ENCODE results near the gene PRSS38.

DNA sequence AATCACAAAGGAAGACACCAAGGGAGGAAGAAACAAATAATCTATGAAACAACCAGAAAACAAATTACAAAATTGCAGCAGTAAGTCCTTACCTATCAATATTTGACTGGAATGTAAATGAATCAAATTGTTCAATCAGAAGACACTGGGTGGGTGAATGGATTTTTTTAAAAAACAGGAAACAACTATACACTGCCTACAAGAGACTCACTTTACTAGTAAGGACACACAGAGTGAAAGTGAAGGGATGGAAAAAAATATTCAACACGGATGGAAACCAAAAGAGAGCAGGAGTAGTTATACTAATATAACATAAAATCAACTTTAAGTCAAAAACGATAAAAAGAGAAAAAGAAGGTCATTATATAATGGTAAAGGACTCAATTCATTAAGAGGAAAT lies 6.4 kb upstream of the PRSS38 start:
- TF ChIP-seq, protein P1, sequence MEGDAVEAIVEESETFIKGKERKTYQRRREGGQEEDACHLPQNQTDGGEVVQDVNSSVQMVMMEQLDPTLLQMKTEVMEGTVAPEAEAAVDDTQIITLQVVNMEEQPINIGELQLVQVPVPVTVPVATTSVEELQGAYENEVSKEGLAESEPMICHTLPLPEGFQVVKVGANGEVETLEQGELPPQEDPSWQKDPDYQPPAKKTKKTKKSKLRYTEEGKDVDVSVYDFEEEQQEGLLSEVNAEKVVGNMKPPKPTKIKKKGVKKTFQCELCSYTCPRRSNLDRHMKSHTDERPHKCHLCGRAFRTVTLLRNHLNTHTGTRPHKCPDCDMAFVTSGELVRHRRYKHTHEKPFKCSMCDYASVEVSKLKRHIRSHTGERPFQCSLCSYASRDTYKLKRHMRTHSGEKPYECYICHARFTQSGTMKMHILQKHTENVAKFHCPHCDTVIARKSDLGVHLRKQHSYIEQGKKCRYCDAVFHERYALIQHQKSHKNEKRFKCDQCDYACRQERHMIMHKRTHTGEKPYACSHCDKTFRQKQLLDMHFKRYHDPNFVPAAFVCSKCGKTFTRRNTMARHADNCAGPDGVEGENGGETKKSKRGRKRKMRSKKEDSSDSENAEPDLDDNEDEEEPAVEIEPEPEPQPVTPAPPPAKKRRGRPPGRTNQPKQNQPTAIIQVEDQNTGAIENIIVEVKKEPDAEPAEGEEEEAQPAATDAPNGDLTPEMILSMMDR (conservative IDR thresholded peaks at IDR 0.05; ENCODE audit: low read depth in 2 of 2) = no peak
- TF ChIP-seq EZH2phosphoT487 (IDR thresholded peaks at IDR 0.05; ENCODE audit: unreplicated experiment) (no peak), EZH2 (IDR thresholded peaks at IDR 0.05; ENCODE audit: low read depth, unreplicated experiment) (no peak), REST (IDR thresholded peaks at IDR 0.05; ENCODE audit: unreplicated experiment) (no peak), POLR2AphosphoS5 (IDR thresholded peaks at IDR 0.05; ENCODE audit: low read depth) (no peak), CREB1 (CRISPR knock-in tag; IDR thresholded peaks at IDR 0.05; ENCODE audit: low read depth) (no peak), STAT1 (IDR thresholded peaks at IDR 0.05; ENCODE audit: unreplicated experiment) (no peak), ZNF331 (CRISPR knock-in tag; IDR thresholded peaks at IDR 0.05; ENCODE audit: low read depth) (no peak), ETS1 (IDR thresholded peaks at IDR 0.05) (no peak), JUNB (IDR thresholded peaks at IDR 0.05; ENCODE audit: unreplicated experiment) (no peak), NANOG (IDR thresholded peaks at IDR 0.05; ENCODE audit: borderline replicate concordance) (no peak)
